NCI-H128 (cell line): Measurements from ENCODE around the gene NTMT1.

Experiments
- DNase-seq: peaks from one replicate; lab custom pipeline; 2025; ENCODE audit not compliant: unreplicated experiment; lab: John Stamatoyannopoulos, UW

NTMT1 gene

DNA sequence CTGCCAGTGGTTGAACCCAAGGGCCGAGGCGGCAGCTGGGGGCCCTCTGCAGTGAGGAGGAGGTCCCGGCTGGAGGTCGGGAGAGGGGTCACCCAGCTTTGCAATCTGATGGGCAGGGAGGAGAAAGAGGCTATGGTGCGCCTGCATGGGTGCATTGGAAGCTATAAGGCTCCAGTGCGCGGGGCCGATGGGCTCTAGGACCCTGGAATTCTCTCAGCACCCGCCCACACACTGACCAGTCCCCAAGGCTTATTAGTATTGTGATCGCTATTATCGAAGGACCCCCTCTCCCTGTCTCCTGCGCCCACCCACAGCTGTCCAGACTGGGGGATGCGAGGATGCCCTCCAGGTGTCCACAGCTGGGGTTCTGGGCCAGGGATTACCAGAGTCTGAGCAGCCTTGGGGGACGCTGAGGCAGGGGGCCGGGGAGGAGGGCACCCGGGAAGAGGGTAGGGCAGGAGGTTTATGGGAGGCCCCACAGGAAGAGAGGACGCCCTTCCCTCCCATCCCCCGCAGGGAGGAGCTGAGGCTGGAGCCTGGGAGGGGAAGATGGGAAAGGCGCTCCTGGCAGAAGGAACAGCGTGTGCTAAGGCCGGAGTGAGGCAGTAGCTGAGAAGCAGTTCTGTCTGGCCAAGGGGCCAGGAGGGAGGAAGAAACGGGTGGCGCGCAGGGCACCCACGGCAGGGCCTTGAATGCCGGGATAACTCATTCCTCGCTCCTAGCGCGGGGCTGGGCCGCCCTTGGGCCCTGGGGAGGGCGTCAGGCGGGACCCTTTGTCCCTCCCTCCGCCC is 29.2 kb upstream of the NTMT1 start:
- no peak for DNase-seq

DNA sequence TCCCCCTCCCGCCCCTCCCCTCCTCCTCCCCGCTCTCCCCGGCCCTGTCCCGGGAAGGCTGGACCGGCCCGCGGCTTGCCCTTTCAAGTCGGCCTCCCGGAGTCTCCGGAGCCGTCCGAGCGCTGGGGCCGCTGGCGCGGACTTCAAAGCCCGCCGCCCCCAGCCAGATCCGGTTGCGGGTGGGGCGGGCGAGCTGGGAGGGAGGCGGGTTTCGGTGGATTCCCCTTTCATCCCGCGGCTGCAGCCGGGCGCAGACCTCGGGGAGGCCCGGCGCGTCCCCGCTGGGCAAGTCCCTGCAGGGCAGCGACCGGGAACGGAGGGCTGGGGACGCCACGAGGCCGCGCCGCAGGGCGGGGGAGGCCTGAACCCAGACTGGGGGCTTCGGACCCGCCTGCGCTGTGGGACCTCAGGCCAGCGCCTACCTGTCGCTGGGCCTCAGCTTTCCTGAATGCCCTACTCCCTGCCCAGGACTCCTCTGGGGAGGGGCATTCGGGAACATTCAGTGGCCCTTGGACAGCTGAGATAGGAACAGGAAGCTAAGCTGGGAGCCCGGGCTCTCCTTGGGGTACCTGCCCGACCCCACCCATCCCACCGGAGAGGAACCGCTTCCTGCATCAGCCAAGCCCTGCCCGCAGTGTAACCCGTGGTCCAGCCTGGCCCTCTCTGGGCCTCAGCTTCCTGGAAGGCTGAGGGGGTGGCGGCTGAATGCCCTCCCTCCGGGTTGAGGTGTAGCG is 28.4 kb upstream of the NTMT1 start:
- no peak for DNase-seq

DNA sequence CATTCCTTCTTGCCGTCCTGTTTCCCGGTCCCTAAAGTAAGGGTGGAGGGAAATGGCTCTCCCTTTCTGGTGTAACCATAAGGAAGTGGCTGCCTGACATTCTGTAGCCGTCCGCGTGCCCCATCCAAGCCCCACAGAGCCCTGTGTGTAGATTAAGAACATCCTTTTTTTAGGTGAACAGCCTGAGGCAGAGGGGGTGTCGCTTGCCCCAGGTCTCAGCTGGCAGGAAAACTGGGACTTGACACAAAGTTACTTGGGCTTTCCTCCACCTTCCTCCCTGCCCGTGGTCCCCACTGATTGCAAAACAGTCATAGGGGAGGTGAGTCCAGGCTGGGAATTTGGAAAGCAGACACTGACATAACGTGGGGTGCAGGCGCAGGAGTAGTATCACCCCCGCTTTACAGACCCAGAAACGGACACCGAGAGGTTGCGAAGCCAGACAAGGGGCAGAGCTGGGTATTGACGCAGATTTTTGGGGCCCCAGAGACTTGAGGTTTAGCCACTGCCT is 27.8 kb upstream of the NTMT1 start:
- DNase-seq, result no peak

DNA sequence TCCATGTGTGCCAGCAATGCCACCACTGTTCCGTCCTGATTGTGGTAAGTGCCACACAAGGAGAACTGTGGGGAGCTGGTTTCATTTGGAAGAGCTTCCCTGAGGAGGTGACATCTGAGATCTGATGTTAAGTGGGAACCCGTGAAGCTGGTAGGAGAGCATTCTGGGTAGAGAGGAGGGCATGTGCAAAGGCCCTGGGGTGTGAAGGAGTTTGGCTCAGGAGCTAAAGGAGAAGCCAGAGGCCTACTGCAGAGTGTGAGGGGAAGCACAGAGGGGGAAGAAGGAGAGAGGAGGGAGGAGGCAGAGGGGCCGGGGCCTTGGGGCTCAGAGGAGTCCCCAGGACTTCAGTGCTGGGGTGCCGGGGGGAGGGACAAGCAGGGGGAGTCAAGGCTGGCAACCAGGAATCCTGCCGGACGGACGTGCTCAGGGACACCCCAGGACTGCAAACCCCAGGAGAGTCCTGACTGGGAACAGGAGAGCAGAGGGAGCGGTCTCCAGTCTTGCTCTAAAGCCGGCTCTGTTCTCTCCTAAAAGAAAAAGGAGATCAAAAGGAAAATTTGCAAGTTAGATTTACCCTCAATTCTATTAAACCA is 24.8 kb upstream of the NTMT1 start:
- no peak for DNase-seq

DNA sequence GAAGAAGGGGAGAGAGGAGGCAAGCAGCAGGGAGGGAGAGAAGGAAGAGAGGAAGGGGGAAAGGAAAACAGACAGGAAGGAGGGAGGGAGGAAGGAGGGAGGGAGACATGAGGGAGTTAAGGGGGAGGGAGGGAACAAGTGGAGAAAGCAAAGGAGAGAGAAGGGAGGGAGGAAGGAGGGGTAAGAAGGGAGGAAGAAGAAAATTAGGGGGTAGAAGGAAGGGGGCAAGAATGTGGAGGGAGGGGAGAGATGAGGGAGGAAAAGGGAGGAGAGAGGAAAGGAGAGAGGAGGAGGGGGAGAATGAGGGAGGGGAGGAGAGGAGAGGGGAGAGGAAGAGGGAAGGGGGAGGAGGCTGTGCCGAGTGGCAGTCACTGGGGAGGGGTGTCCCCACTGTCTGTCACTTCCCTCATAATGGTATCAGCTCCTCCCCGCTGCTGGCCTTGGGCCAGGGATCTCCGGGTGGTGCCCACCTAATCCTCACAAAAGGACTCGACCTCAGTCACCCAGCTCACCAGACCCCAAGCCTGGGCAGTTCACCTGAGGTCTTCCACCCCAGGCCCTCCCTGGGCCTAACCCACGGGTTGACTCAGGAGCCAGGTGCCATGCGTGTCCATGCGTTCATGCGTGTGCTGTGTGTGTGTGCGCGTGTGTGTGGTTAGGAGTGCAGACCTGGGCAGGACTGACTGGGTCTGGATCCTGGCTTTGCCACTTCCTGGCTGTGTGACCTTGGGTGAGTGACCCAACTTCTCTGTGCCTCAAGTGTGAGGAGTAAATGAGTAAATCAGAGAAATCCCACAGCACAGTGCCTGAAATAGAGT is 23.2 kb upstream of the NTMT1 start:
- no peak for DNase-seq

DNA sequence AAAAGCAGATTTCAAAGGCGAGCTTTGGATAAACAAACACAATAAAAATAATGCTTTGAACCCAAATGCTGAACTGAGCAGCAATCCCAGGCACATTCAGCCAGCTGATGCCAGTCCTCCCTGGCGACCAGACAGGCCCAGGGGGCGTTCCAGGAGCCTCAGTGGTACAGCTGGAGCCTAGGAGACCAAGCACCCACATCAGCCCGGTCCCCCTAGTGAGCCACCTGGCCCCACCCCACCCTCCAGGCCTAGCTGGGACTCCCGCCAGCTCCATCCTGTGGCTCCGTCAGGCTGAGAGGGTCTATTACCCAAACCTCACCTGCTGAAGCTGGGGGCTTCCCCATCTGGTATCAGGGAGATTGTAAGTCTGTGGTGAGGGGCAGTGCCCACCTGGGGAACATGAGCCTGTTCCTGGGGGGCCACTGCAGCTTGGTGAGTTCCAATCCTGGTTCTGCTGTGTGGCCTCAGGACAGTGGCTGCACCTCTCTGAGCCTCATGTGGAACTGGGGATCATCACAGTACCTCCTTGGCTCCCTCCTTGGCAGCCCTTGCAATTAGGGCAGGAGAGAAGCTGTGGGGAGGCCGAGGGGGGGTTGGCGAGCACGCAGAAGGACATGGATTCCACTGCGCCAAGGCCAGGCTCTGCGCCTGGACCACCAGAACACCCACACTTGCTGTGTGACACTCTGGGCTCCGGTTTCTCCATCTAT is 21.8 kb upstream of the NTMT1 start:
- no peak for DNase-seq

DNA sequence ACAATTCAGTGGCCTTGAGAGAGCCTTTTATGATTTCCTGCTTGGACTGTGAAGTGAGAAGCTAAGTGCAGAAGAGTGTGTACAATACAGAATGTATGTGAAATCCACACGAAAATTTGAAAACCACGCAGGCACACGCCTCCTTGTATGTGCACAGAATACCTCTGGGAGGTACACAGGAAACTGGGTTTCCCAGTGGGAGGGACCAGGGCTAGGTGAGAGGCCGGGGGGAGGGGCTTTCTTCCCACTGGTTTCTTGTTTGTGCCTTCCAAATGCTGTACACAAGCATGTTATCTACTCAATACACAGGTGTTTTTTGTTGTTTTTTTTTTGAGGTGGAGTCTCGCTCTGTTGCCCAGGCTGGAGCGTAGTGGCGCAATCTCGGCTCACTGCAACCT is 21.2 kb upstream of the NTMT1 start:
- DNase-seq, result no peak

DNA sequence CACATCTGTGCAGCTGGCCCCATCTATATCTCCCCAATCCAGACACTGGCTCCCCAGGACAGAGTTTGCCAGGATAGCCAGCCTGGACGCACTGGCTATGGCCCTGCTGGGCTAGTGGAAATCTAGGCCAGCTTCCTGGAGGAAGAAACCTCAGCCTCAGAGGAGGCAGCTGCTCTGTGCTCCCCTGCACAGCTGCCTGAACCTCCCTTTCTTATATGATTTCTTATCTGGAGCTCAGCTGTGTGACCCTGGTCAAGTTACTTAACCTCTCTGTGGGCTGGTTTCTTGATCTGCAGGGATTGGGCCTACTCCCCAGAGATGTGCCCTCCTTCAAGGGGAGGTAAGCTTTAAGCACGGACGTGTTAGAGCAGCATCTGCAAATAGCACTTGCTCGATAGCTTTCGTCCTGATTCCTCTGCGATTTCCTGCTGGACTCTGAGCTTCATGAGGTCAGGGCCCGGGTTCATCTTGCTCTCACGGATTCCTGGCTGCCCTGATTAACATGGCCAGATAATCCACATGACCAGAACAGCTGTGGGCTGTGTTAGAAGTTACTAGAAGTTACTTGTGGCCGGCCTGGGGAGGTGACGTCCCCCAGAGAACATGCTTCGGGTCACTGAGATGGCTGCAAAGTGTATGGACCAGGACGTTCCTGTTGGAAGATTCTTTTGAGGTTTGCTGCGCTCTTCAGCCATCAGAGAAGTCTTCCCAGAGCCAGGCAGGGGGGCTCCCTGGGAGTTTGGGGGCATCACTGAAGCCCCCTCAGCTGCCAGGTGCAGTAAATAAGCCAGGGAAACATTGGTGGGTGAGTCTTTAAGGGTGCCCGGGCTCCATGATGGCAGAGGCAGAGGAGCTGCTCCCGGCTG is 19.6 kb upstream of the NTMT1 start:
- DNase-seq, result no peak

DNA sequence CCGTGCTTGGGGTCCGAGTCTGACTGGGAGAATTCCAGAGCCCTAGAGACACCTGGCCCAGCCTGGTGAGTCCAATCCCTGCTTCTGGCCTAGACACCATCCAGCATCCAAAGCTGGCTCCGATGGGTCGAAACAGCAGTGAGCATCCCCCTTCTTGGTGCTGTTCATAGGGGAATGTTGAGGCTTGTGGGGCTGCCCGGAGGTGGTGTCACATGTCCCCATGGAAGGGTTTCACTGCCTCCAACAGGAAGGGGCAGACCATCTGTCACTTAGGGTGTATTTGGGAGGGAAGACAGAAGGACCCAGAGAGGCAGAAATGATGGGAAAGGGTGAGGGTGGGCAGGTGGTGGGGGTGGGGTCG is 19.0 kb upstream of the NTMT1 start:
- no peak for DNase-seq

DNA sequence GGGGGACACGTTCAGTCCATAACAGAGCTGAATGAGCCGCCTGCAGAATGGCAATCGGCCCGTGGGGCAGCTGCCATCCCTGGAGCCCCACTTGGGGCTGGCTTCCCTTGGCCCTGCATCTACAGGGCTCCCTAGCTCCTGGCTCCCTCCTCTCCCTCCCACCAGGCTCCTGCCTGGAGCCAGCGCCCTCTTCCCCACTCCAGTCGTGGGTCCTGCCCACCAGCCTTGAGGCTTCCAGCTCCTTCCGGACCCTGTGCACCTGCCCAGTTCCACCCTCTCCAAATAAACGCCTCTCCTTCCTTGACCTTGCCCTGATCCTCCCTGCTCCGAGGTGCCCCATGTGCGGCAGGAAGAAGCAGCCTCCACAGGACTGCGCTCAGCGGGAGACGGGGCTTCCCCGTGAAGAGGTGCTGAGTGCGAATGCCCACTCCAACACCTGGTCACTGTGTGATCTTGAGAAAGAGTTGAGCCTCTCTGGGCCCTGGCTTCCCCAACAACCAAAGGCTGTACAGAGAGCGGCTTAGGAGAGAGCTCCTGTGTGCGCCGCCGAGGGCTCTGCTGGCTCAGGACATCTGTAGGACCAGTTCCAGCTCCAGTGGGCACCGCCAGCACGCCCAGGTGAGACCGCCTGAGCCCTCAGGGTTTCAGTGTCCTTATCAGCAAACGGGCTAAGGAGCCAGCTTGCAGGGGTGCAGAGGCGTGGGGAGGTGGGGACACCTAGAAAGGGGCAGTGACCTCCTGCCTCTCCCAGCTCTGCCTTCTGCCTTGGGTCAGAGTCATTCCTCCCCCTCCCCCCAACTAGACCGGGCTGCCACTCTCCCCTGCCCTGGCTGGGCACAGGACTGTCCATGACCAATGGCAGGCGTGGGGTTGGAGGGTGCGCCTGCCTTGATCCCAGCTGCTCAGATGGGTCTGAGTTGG is 17.1 kb upstream of the NTMT1 start:
- no peak for DNase-seq

DNA sequence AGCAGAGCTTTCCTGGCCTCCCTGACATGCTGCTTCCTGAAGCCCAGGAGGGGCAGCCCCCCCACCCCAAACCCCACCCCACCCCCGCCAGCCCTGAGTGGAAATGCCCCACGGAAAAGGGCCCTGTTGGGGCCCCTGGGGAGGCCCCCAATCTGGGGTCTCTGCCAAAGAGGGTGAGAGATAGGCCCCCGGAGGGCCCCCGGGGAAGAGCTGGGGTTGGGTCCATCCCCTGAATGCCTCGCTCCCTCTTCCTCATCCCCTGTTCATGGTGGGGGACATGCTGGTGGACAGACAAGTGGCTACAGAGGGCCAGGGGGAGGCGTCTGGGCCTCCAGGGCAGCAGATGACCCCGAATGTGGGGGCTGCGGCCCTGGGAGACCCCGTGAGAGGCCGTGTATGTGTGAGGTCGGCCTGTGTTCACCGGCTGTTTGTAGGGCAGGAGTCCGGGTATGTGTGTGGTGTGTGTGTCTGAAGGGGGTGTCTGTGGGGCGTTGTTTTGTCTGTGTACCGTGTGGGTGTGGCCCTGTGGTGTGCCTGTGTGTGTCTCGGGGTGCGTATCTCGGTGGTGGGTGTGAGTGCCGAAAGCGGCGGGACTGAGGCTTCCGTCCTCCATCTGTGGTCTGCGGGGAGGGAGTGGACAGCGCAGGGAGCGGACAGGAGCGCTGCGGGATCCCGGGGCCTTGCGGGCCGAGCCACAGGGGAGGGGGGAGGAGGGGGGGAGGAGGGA is 16.3 kb upstream of the NTMT1 start:
- no peak for DNase-seq

DNA sequence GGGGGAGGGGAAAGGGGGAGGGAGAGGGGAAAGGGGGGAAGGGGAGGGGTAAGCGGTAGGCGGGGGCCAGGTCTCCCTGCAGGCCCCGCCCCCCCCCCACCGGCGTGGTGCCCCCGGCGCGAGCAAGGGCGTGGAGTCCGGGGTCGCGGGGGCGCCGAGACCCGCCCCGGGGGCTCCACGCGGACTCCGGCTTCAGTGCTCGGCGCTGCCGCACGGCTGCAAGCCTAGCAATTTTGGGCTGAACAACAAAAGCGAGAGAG is 15.8 kb upstream of the NTMT1 start:
- DNase-seq, result no peak

DNA sequence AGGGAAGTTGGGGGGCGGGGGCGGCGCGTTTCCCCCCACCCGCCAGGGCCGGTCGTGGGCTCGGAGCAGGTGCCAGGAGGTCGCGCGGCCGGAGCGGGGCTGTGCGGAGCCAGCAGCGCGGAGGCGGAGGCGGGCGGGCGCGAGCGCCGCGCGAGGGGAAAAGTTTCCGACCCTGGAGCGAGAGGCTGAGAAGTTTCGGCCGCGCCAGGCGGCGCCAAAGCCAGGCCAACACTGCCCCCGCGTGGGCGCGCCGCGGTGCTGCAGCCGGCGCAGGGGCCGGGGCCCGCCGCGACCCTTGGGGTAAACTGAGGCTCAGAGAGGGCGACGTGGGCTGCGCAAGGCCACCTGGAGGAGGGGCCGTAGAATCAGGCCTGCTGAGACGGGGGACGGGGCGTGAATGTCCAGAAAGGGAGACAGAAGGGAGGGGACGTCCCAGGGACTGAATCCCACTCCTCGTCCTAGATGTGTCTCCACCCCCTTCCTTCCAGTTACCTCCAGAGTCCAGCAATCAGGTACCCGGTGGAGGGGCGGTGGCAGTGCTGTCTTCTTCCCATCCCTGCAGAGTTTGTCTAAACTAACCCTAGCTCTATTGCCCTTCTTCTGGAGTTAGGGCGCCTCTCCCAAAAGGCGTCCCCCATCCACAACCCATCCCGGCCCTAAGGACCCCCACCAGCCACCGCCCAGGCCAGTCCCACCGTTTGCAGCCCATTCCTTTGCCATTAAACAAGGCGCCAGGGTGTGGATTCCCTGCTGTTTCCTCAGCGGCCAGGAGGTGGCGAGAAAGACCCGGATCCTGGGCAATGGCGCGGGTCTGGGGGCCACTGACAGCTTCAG is 15.3 kb upstream of the NTMT1 start:
- peak; percentile 49 for DNase-seq

DNA sequence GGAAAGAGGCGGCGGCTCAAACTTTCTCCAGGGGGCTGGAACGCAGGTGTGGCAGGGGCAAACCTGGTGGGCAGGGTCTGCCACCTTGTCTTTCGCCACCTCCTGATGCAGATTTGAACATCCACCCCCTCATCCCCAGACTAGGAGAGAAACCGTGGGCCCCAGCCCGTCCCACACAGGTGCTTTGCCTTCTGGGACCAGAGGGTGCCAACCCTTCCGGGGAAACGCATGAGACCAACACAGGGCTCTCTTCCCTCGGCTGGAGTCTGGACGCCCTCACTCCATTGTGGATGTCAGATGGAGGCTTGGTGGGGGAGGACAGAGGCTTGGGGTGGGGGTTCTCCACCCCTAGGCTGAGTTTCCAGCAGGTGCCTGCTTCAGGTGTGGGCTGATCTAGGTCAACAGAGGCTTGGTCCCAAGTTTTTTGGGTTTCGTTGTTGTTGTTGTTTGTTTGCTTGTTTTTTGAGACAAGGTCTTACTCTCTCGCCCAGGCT is 14.6 kb upstream of the NTMT1 start:
- DNase-seq, result no peak

DNA sequence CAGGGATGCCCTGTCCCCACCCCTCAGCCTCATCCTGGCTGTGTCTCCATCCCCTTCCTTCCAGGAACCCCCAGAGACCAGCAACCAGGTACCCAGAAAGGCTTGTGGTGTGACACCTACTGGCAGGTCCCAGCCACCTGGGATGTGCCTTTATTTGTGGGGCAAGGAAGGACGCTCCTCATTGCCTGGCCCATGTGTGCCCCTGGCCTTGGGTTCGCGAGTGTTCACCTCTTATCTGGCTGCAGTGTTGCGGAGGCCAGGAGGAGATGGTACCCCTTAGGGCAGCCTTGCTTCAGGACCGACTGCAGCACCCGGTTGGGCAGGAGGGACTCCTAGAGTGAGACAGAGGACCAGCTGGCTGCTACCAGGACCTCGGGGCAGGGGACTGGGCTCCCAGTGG is 13.8 kb upstream of the NTMT1 start:
- DNase-seq, result no peak

DNA sequence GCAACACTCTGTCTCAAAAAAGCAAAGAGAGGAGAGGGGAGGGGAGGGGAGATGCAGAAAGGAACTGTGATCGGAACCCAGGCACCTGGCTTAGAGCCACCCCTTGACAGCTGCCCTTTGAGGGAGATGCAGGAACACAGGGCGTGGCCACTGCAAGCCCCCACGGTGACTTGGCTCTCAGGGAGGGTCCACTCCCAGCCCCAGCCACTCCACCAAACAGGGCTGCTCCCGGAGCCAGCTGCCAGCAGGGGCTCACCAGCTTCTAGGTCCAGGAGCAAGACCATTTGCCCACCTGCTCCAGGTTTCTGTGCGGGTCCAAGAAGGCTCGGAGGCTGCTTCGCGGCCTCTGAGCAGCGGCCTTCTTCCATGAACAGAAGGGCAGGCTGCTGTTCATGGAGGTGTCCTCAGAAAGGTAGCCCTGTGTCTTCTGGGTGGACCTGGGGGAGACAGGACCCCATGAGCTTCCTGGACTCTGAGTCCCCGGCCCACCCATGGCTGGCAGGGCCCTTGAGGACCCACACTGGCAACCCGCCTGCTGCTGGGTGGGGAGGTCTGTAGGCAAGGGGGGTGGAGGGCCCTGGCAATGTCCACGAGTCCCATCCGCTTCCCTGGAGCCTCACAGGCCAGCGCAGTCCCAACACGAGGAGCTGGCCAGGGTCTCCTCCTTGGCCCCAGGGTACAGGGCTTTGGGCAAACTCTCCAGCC is 13.0 kb upstream of the NTMT1 start:
- DNase-seq, result no peak
